HG03103 (cell line): Measurements from ENCODE around the gene BCKDK.
"Not testable (repeated sequence)": the region's sequence is repeated elsewhere in the genome, so short reads cannot be mapped to it uniquely, and the experiment has no call there.

Experiments
- ATAC-seq: cut with Tn5 transposase; IDR thresholded peaks from one replicate; pipeline ENCODE4 v1.9.1; 2021; ENCODE audit warnings: low read depth; ENCODE audit not compliant: unreplicated experiment

BCKDK gene

DNA sequence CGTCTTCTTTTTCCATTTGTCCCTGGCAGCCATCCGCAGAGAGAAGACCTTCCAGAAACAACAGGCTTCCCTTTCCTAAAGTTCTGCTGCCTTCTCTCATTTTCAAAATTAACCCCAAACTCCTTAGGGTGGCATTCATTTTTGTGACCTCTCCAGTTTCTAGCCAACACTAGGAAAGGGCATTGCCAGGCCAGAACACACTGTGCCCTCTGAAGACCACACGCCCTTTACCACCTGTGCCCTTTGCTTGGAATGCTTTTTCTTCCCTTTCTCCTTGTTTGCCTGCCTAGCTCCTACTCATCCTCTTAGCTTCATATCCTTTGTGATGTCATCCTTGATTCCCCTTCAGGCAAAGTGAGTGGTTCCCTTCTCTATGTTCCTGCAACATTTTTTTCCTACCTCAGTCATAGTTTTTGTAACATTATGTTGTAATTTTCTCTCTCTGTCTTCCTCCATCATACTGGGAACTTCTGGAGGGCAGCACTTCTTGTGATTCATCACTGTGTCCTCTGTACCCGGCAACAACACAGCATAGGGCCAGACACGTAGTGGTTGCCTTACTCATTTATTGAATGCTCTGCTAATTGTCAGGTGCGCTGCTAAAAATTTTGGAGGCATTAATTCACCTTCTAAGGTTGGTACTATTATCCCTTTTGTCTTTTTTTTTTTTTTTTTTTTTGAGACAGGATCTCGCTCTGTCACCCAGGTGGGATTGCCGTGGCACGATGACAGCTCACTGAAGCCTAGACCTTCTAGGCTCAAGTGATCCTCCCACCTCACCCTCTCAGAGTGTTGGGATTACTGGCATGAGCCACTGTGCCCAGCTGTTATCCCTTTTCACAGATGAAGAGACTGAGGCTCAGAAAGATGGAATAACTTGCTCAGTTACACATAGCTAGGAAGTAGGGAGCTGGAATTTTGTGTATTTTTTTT is 10.3 kb downstream of the BCKDK start:
- no peak for ATAC-seq

DNA sequence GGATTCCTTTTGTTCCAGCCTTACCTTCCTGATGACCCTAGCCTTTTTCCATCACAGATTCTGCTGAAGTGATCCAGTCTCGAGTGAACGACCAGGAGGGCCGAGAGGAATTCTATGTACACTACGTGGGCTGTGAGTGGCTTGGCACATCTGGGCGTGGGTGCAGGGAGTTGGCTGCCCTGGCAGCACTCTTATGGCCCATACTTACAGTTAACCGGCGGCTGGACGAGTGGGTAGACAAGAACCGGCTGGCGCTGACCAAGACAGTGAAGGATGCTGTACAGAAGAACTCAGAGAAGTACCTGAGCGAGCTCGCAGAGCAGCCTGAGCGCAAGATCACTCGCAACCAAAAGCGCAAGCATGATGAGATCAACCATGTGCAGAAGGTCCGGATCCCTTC is 11.9 kb downstream of the BCKDK start:
- ATAC-seq = no peak

DNA sequence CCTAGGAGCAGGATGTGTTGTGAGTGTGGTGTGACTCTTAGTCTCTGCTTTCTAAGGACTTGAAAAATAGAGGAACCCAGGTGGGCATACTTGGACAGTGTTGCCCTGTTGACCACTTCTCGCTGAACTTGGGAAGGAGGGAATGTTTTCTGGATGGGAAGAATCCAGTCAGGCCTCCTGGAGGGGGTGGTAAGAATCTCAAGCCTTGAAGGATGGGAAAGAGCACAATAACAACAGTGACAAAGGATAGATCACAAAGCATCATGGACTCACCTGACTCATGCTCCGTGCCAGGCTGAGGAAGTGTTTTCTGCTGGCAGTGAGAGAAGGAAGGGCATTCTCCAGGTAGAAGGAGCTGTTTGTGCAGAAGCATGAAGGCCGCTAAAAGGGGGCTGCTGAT is 17.7 kb downstream of the BCKDK start:
- ATAC-seq = no peak

GRCh38 chr16:31127182-31127581 is 19.0 kb downstream of the BCKDK start:
- no peak for ATAC-seq

DNA sequence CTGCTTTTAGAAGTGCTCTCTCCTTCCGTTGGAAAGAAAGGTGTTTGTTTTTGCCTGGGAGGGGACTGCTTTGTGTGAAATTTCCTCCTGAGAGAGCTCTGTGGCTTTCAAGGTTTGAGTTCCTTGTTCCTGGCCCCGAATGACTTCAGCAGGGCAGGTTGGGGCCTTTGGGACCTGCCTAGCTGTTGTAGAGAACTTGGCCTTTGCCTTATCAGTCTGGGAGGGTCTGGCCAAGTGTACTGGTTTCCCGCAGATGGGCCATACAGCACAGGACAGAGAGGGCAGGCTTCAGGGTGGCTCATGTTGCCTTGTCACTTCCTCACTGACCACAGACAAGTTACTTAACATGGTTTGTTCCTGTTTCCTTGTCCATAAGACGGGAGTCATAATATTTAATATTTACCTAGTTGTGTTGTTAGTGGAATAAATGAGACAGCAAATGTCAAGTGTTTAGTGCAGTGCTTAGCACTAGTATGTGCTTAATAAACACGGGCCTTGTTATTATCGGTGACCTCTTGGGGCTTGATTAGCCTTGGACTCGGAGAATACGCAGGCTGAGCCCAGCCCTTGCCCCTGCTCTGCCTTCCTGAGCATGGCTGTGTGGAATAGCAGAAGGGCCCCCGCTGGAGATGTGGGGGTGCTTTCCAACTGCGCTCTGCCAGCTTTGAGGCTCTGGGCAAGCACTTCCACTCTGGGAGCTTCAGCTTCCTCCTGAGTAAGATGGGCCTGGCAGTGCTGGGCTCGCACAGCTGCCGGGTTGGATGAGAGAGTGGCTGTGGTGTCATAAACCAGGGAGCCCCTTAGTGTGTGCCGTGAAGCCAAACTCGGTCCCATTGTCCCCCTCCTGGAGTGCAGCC is 20.8 kb downstream of the BCKDK start:
- ATAC-seq = no peak

- no peak for ATAC-seq
These were observed 21.6 kb downstream of the BCKDK start for GRCh38 chr16:31129568-31130335.

DNA sequence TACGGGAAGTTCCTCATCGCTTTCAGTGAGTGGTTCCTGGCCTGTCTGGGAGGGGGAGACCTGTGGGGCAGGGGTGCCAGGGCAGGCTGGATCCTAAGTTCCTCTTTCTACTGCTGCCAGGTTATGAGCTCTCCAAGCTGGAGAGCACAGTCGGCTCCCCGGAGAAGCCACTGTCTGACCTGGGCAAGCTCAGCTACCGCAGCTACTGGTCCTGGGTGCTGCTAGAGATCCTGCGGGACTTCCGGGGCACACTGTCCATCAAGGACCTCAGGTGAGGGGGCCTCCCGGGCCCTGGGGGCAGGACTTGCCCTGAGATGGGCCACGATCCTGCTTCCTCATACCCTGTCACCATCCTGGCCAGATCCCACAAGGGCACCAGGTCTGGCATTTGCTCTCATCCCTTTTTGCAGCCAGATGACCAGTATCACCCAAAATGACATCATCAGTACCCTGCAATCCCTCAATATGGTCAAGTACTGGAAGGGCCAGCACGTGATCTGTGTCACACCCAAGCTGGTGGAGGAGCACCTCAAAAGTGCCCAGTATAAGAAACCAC is 22.2 kb downstream of the BCKDK start:
- ATAC-seq = no peak

DNA sequence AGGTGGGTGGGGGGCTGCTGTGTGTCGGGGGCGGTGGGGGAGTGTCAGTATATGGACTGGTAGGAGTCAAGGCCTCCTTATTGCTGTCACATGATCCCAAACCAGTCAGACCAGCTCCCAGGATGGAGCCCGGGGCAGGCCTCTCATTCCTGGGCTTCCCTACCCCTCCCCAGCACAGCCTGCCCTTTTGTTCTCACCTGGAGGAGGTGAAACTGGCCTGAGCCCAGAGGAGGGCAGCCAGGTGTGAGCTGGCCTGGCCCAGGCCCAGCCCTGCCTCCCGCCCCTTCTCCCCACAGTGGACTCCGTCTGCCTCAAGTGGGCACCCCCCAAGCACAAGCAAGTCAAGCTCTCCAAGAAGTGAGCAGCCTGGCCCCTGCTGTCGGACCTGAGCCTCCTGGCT is 22.7 kb downstream of the BCKDK start:
- no peak for ATAC-seq

DNA sequence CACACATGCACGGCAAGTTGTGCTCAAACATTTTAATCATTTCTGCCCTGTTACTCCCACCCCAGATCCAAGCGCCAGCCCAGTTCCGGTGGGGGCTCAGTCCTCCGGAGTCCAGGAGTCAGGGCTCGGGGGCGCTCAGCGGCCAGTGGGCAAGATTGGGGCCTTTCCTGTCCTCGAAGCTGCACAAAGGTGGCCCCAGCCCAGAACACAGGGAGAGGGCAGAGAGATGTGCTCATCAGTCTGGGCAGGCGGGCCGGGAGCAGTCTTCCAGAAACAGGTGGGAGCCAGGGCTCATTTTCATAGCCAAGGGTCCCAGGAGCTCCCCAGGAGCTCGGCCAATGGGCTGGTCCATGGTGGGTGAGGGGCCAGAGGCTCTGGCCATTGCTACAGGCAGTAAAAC is 23.2 kb downstream of the BCKDK start:
- no peak for ATAC-seq

DNA sequence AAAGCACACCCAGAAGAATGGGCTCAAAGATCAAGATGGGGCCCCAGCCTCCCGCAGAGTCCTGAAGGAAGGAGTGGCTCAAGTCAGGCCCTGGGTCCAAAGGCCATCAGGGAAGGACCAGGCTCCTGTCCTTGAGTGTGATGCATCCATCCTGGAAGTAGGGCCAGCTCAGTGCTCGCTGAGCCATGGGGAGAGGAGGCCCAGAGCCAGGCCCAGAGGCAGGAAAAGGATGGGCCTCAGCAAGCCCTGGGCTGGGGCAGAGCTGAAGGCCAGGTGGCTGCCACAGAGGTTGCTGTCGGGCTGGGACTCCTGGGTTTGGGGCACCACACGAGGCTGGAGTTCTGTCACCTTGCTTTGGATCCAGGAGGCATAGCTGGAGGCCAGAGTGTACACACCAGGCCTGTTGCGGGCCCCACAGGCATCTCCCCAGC is 23.7 kb downstream of the BCKDK start:
- no peak for ATAC-seq

- ATAC-seq = no peak
These were observed 24.3 kb downstream of the BCKDK start for GRCh38 chr16:31132303-31132979.

- ATAC-seq = no peak
These were observed 24.9 kb downstream of the BCKDK start for GRCh38 chr16:31133046-31133501.

DNA sequence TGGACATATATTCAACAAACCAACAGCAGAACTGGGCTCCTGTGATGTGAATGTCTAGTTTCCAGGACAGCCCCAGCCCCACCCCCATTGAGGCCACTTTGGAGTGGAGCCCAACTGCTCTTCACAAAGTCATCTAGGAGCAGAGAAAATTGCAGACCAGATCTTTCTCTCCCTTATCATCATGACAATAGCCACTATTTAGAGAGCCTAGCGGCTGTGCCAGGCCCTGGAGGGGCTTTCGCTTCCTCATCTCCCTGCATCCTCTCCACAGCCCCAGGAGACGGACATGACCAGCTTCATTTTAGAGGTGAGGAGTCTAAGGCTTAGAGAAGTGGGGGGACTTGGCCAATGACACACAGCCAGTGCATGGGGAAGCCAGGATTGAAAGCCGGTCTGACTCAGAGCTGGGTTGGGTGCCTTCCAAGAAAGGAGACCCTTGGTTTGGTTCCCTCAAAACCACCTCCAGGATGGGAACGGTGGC is 25.9 kb downstream of the BCKDK start:
- ATAC-seq = no peak

DNA sequence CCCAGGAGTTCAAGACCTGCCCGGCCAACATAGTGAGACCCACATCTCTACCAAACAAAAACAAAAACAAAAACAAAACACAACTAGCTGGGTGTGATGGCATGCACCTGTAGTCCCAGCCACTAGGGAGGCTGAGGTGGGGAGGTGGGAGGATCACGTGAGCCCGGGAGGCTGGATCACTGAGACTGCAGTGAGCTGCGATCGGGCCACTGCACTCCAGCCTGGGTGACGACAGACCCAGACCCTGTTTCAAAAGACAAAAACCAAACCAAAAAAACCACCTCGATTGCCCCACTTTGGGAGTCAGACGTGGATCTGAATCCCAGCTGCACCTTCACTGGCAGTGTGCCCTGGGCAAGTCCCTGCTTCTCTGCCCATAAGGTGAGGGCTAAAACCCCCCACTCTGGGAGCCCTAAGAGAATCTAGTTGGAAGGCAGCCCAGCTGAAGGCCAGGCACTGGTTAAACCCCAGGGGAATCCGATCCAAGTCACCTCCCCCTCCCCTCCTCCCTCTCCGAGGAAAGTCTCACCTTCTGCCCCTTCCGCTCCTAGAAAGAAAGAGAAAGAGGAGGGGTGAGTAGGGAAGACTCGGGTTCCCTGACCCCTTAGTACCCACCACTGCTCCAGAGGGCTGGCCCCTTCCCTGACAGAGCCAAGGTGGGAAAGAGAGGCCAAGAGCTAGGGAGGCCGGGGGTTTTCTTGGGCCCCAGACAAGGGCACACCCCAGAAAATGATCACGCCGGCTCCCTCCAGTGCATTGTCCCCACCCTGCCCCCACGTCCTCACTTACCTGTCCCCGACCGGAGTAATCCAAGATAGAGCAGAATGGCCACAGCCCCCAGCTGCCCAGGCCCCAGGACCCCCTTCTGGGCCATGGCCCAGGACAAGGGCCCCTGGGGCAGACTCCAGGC is 26.7 kb downstream of the BCKDK start:
- ATAC-seq = no peak

- no peak for ATAC-seq
These were observed 27.5 kb downstream of the BCKDK start, which contains the start of gene PRSS8 for GRCh38 chr16:31135535-31136286. PRSS8 (minus strand) TSS chr16:31135727; CDS start chr16:31135498, 229 bp downstream.

DNA sequence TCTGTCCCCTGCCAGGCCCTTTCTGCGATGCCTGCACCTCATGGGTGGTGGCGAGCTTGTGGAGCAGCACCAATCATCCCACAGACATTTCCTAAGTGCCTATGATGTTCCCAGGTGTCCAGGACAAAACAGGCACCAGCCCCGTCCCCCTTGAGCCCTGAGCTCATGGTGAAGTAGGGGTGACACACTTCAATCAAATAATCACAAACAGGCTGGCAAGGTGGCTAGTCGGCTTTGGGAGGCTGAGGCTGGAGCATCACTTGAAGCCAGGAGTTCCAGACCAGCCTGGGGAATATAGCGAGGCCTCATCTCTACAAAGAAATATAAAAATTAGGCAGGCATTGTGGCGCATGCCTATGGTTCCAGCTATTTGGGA is 28.1 kb downstream of the BCKDK start:
- no peak for ATAC-seq

GRCh38 chr16:31136822-31137499 is 28.8 kb downstream of the BCKDK start:
- not testable (repeated sequence) for ATAC-seq
